Ishikawa (cell line): ENCODE measurements around the gene ARL4D.

ENCODE experiments used
- CEBPB ChIP-seq: IDR thresholded peaks from 2 replicates; pipeline ENCODE4 v1.6.1; 2012
- CREB1 ChIP-seq: IDR thresholded peaks from 2 replicates; pipeline ENCODE4 v1.6.1; 2012; ENCODE audit warnings: low read depth
- EGR1 ChIP-seq: IDR thresholded peaks from 2 replicates; pipeline ENCODE4 v1.6.1; 2012
- EP300 ChIP-seq: IDR thresholded peaks from 2 replicates; pipeline ENCODE4 v1.6.1; 2012; ENCODE audit warnings: borderline replicate concordance
- FOXM1 ChIP-seq: IDR thresholded peaks from 2 replicates; pipeline ENCODE4 v1.6.1; 2012; ENCODE audit warnings: low read depth, borderline replicate concordance
- NFIC ChIP-seq: IDR thresholded peaks from 2 replicates; pipeline ENCODE4 v1.6.1; 2012
- RAD21 ChIP-seq: IDR thresholded peaks from 2 replicates; pipeline ENCODE4 v1.6.1; 2012; ENCODE audit warnings: low read depth
- TAF1 ChIP-seq: IDR thresholded peaks from 2 replicates; pipeline ENCODE4 v1.6.1; 2012; ENCODE audit warnings: low read depth, mild to moderate bottlenecking
- TCF12 ChIP-seq: IDR thresholded peaks from 2 replicates; pipeline ENCODE4 v1.6.1; 2012; ENCODE audit warnings: low read depth
- TEAD4 ChIP-seq: IDR thresholded peaks from 2 replicates; pipeline ENCODE4 v1.6.1; 2012
- USF1 ChIP-seq: IDR thresholded peaks from 2 replicates; pipeline ENCODE4 v1.6.1; 2012
- YY1 ChIP-seq: IDR thresholded peaks from 2 replicates; pipeline ENCODE4 v1.6.1; 2012; ENCODE audit warnings: low read depth
- ZBTB7A ChIP-seq: IDR thresholded peaks from 2 replicates; pipeline ENCODE4 v1.6.1; 2012; ENCODE audit warnings: low read depth
- TF ChIP-seq, protein P1 (sequence below): IDR thresholded peaks from 2 replicates; pipeline ENCODE4 v1.6.1; 2012
- TF ChIP-seq, protein P2 (sequence below): IDR thresholded peaks from 2 replicates; pipeline ENCODE4 v1.6.1; 2012; ENCODE audit warnings: low read depth, mild to moderate bottlenecking

ARL4D gene

GRCh38 chr17:43409131-43409530, 10.3 kb downstream of the ARL4D start:
- TF ChIP-seq EP300 (no peak), CEBPB (no peak), ZBTB7A (no peak), YY1 (no peak), EGR1 (no peak), NFIC (no peak), RAD21 (no peak), FOXM1 (no peak), CREB1 (no peak)
- TF ChIP-seq, protein P1, sequence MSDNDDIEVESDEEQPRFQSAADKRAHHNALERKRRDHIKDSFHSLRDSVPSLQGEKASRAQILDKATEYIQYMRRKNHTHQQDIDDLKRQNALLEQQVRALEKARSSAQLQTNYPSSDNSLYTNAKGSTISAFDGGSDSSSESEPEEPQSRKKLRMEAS, result no peak
- TF ChIP-seq, protein P2, sequence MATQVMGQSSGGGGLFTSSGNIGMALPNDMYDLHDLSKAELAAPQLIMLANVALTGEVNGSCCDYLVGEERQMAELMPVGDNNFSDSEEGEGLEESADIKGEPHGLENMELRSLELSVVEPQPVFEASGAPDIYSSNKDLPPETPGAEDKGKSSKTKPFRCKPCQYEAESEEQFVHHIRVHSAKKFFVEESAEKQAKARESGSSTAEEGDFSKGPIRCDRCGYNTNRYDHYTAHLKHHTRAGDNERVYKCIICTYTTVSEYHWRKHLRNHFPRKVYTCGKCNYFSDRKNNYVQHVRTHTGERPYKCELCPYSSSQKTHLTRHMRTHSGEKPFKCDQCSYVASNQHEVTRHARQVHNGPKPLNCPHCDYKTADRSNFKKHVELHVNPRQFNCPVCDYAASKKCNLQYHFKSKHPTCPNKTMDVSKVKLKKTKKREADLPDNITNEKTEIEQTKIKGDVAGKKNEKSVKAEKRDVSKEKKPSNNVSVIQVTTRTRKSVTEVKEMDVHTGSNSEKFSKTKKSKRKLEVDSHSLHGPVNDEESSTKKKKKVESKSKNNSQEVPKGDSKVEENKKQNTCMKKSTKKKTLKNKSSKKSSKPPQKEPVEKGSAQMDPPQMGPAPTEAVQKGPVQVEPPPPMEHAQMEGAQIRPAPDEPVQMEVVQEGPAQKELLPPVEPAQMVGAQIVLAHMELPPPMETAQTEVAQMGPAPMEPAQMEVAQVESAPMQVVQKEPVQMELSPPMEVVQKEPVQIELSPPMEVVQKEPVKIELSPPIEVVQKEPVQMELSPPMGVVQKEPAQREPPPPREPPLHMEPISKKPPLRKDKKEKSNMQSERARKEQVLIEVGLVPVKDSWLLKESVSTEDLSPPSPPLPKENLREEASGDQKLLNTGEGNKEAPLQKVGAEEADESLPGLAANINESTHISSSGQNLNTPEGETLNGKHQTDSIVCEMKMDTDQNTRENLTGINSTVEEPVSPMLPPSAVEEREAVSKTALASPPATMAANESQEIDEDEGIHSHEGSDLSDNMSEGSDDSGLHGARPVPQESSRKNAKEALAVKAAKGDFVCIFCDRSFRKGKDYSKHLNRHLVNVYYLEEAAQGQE, result no peak

- TF ChIP-seq USF1, result no peak
- no peak for TF ChIP-seq CREB1
- no peak for TF ChIP-seq RAD21
- TF ChIP-seq TEAD4, result no peak
- no peak for TF ChIP-seq FOXM1
- no peak; the same call in 1 of the 2 replicates for TF ChIP-seq TCF12
- no peak for TF ChIP-seq NFIC
- no peak for TF ChIP-seq YY1
Observed at GRCh38 chr17:43410557-43411368, 12.0 kb downstream of the ARL4D start.

GRCh38 chr17:43411369-43411677, 12.5 kb downstream of the ARL4D start:
- TF ChIP-seq, protein P2, result no peak
- TF ChIP-seq TEAD4 (no peak), CEBPB (no peak), CREB1 (no peak), FOXM1 (no peak), ZBTB7A (no peak), EGR1 (no peak), TAF1 (no peak), EP300 (no peak), YY1 (no peak)

GRCh38 chr17:43411749-43412148, 13.0 kb downstream of the ARL4D start:
- TF ChIP-seq TCF12 (no peak), CEBPB (no peak), USF1 (no peak), TEAD4 (no peak), CREB1 (no peak), ZBTB7A (0 out of 2 replicates have a peak, but pooled peaks have one; percentile 31)
- TF ChIP-seq, protein P2, result no peak
- TF ChIP-seq, protein P1, result no peak; the same call in 1 of the 2 replicates

DNA sequence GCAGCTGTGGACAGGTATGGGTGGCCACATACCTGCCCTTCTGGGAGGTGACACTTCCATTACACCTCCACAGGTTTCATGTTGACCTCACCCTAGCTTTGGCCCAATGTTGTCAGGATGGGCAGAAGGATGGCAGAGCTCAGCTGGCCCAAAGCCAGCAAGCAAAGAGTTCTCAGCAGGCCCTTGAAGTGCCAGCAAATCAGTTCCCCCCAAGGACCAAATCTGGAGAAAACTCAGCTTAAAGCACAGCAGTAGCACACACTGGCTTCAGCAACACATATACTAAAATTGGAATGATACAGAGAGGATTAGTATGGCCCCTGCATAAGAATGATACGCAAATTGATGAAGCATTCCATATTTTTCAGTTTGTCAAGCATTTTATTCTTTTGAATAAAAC, 13.4 kb downstream of the ARL4D start:
- TF ChIP-seq ZBTB7A, result no peak
- TF ChIP-seq NFIC, result peak; percentile 40; the same call in 1 of the 2 replicates
